CD4-positive, alpha-beta T cell treated with Interleukin-2 at 100 ng/mL for 4 hours (primary cell): ENCODE data around the gene GYS2.

Experiments used
- DNase-seq: peaks from one replicate; pipeline ENCODE4 v3.0.0-alpha.2; 2020; ENCODE audit warnings: low spot score

Gene GYS2

GRCh38 chr12:21502872-21503271 is 101.8 kb downstream of the GYS2 start:
- DNase-seq, result no peak

DNA sequence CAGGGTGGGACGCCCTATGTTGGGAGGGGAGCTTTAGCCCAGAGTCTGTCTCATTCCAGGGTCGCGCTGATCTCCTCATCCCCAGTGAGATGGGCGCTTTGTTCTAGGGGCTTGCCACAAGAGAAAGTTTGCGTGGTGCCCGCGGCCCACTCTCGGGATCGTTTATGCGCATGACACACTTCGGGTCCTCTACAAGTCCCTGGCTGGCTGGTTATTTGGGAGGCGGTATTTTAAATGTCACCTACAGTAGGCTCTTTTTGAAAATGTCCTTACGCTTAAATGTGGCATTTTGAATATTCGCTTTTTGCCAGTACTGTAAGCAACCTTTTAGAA is 102.5 kb downstream of the GYS2 start:
- peak; percentile 27 for DNase-seq

DNA sequence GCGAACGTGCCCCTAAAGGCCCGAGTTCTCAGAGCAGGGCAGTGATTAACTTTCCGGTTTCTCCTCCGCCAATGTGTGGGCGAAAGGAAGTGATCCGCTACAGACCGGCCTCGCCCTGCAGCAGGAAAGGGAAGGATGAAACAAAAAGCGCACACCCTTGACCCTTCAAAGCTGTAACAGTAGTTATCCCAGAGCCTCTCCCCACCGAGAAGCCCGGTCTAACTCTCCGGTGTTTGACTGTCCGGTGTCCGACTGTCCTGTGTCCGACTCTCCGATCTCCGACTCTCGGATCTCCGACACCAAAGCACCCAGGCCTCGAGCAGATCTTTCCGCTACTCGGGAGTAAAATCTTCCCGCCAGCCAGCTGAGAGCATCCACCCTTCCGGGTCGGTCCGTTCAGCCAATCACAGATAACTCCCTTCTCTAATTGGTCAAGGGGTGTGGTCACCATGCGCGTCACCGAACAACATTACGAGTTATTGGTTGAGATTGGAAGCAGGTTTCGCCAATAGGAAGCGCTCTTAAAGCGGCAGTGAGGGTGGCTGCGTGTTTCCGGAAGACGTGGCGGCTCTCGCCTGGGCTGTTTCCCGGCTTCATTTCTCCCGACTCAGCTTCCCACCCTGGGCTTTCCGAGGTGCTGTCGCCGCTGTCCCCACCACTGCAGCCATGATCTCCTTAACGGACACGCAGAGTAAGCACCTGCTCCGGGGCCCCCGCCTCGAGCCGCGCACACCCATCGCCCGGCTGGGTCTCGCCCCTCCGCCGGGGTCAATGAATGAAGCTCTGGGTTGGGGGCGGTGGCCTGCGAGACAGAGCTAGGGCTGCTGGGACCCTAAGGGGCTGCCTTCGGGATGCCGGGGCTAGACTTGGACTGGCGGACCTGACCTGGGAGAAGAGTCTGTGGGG is 103.1 kb downstream of the GYS2 start, which contains the start of the genes GOLT1B and RECQL:
Gene GOLT1B (plus strand): TSS at position 532 of the 906 bp plus-strand sequence. CDS start 135 bp downstream, at position 667.
Gene RECQL (minus strand): TSS at position 378 of the 906 bp plus-strand sequence. CDS start 2,065 bp downstream, outside the sequence.
- DNase-seq, result peak; percentile 96

DNA sequence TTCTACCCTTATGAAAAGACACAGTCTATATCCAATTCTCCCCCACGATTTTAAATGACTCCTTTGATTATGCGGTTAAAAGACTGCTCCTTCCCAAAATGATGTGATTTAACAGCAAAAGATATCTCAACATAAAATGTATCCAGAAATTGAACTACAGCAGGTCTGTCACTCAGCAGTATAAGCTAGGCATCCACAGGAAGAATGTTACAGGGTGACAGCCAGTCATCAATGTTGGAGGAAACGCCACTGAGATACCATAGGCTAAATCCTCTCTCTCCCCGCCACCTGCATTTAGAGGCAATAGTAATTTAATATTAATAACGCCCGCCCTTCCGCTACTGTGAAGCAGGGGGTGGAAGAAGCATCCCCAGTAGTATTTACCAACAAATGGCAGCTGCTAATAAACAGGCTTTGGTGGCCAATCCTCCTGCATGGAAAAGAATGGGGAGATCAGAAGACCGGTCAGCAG is 103.8 kb downstream of the GYS2 start:
- DNase-seq, result peak; percentile 34

DNA sequence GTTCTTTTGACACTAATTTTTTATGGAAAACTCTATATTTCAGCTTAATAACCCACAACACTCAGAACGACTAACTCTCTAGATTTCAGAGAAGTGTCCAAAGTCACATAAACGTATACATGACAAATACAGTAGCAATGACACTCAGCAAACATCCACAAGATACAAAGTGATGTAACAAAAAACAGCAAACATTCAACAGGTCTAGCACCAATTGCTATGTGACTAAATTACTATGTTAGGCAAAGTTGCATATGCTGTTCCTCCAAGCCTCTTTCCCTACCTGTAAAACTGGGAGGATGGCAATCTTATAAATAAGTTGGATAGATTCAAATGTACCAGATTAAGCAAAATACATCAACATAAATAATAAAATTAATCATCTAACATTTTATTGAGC is 104.9 kb downstream of the GYS2 start:
- no peak for DNase-seq
